HL-60/S4 treated with phorbol 12-myristate 13-acetate at 8.2 ng/mL for 4 days and 3 days (cell line): ENCODE measurements around the gene CCDC12.

ENCODE experiments used
- in situ Hi-C: fragments of 300-500 bp; cut with MboI; formaldehyde crosslinking; loops from 2 replicates; pipeline ENCODE4 v1.15.0; 2022; ENCODE audit warnings: low sequenced_read_pairs

The CCDC12 gene

GRCh38 chr3:46976326-46977190, at the start of gene CCDC12:
CCDC12 (minus strand) TSS chr3:46976745; CDS start chr3:46976732, 13 bp downstream.
- in situ Hi-C loops = no loop called here

- in situ Hi-C loops = no loop called here
Measured at GRCh38 chr3:47024932-47025331, 48.4 kb upstream of the CCDC12 start.

GRCh38 chr3:47022641-47023071, 46.1 kb upstream of the CCDC12 start:
- in situ Hi-C loops = no loop called here

- in situ Hi-C loops = no loop called here
Measured at GRCh38 chr3:47020311-47020710, 43.8 kb upstream of the CCDC12 start.

- in situ Hi-C loops = no loop called here
Measured at GRCh38 chr3:47019201-47019600, 42.7 kb upstream of the CCDC12 start.

GRCh38 chr3:47018269-47018611, 41.7 kb upstream of the CCDC12 start:
- in situ Hi-C loops = no loop called here

- in situ Hi-C loops = no loop called here
Measured at GRCh38 chr3:47017504-47018268, 41.1 kb upstream of the CCDC12 start.

GRCh38 chr3:47016934-47017435, 40.4 kb upstream of the CCDC12 start:
- in situ Hi-C loops = no loop called here

- in situ Hi-C loops = no loop called here
Measured at GRCh38 chr3:47016086-47016933, 39.8 kb upstream of the CCDC12 start.

GRCh38 chr3:47015151-47015550, 38.6 kb upstream of the CCDC12 start:
- in situ Hi-C loops = no loop called here

GRCh38 chr3:47014036-47014435, 37.5 kb upstream of the CCDC12 start:
- in situ Hi-C loops = no loop called here

- in situ Hi-C loops = no loop called here
Measured at GRCh38 chr3:47013231-47013630, 36.7 kb upstream of the CCDC12 start.

GRCh38 chr3:47012342-47013230, 36.0 kb upstream of the CCDC12 start:
- in situ Hi-C loops = no loop called here

- in situ Hi-C loops = no loop called here
Measured at GRCh38 chr3:47011371-47011770, 34.8 kb upstream of the CCDC12 start.

- in situ Hi-C loops = no loop called here
Measured at GRCh38 chr3:47010910-47011309, 34.4 kb upstream of the CCDC12 start.

GRCh38 chr3:47010111-47010712, 33.7 kb upstream of the CCDC12 start:
- in situ Hi-C loops = no loop called here

GRCh38 chr3:47009225-47010110, 32.9 kb upstream of the CCDC12 start:
- in situ Hi-C loops = no loop called here

- in situ Hi-C loops = no loop called here
Measured at GRCh38 chr3:47008851-47009224, 32.3 kb upstream of the CCDC12 start.
